ENCODE results near the gene USP9X. TPM values are rescaled to one million over a fixed set of nuclear protein-coding genes. Genes with fewer than 3 reads are reported as not detected.

USP9X gene
- total and polyA plus RNA-seq, 9 of the 15 experiments (the other 6 are each of a cell fraction or from before 2014, with no cell fraction given): 10.9 to 47.8 (median 29.5) TPM

DNA sequence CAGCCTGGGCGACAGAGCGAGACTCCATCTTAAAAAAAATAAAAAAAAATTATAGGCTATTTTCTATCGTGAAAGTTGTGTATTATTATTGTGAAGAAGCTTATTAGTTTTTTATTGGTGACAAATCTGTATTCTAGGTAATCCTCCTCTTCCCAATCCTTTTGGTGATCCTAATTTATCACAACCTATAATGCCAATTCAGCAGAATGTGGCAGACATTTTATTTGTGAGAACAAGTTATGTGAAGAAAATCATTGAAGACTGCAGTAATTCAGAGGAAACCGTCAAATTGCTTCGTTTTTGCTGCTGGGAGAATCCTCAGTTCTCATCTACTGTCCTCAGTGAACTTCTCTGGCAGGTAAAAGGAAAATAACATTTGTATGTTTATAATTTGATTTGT, 139.4 kb downstream of the USP9X start:
- no peak overlapping the region for H2AFZ ChIP-seq (ENCODE audit: low read depth, low read length)
- H3K4me2 ChIP-seq (ENCODE audit: insufficient read depth, low read length): no peak overlapping the region
- no TSS peak for BruUV-seq (replicated peaks)
- H3K9ac ChIP-seq (ENCODE audit: insufficient read depth in 1 of 2, low read depth in 2 of 2, low read length in 2 of 2): no peak overlapping the region
- intact Hi-C loops (cut with micrococcal nuclease): no loop called here
- H3K27me3 ChIP-seq (ENCODE audit: control insufficient read depth in 2 of 2, insufficient read depth in 2 of 2, low read length in 2 of 2): no peaks in the 10 kb centered on the region
- WGBS (ENCODE audit: insufficient coverage, low coverage, missing lambda C conversion rate): 100% methylated on average over 2 of the region's 5 CpGs
- DNase-seq (ENCODE audit: extremely low read depth in 1 of 4, low spot score in 3 of 4) (no peak), ATAC-seq (no peak), FAIRE-seq (no peak)
- H3K27ac ChIP-seq (ENCODE audit: extremely low read depth, low read depth, low read length): no peak overlapping the region
- H3K9me3 ChIP-seq (replicated peaks; ENCODE audit: control insufficient read depth, insufficient read depth, low read depth, low read length): no peaks in the 10 kb centered on the region
- H3K79me2 ChIP-seq (ENCODE audit: control insufficient read depth, insufficient read depth, low read length): no peaks in the 10 kb centered on the region
- H4K20me1 ChIP-seq (replicated peaks; ENCODE audit: control insufficient read depth, insufficient read depth, low read length): no peaks in the 10 kb centered on the region
- POLR2A ChIA-PET: no interaction called here
- CTCF ChIA-PET (ENCODE audit: low intra/inter-chr PET ratio): no interaction called here
- TF ChIP-seq MAFF (IDR thresholded peaks at IDR 0.05; ENCODE audit: low read length): peak; percentile 68
- TF ChIP-seq TSC22D4 (tag; IDR thresholded peaks at IDR 0.05): no peak
- TF ChIP-seq MAFK (IDR thresholded peaks at IDR 0.05; ENCODE audit: low read length): peak; percentile 63
- TF ChIP-seq CBX8 (IDR thresholded peaks at IDR 0.05; ENCODE audit: borderline replicate concordance, extremely low read depth, low read depth, low read length, poor library complexity, severe bottlenecking): no peak
- no peak for TF ChIP-seq SAP30 (IDR thresholded peaks at IDR 0.05; ENCODE audit: borderline replicate concordance, insufficient read depth, low read depth, low read length, poor library complexity, severe bottlenecking)
- TF ChIP-seq HCFC1 (IDR thresholded peaks at IDR 0.05; ENCODE audit: low read depth, low read length): no peak
- TF ChIP-seq ZNF316 (IDR thresholded peaks at IDR 0.05): peak; percentile 68
- TF ChIP-seq MAFG (tag; conservative IDR thresholded peaks at IDR 0.05): peak; percentile 34; the same call in 1 of the 2 replicates
- no peak for TF ChIP-seq CREB1 (IDR thresholded peaks at IDR 0.05)
- no peak for TF ChIP-seq CREB1 (CRISPR knock-in tag; IDR thresholded peaks at IDR 0.05)
- no peak for TF ChIP-seq KDM1A (IDR thresholded peaks at IDR 0.05)
- no peak for TF ChIP-seq ZNF76 (CRISPR knock-in tag; IDR thresholded peaks at IDR 0.05; ENCODE audit: borderline replicate concordance)
- peak; percentile 58; the same call in 1 of the 2 replicates for TF ChIP-seq C11orf30 (IDR thresholded peaks at IDR 0.05; ENCODE audit: low read depth)
- H3K36me3 ChIP-seq (ENCODE audit: control insufficient read depth, insufficient read depth, low read length): peaks cover 67% of the 10 kb centered on the region
- H3K4me3 ChIP-seq: no peak overlapping the region
- no peaks in the 10 kb centered on the region for H3K9me1 ChIP-seq (ENCODE audit: control insufficient read depth, insufficient read depth, low read length)
- in situ Hi-C loops (cut with MboI): no loop called here
- no peaks in the 10 kb centered on the region for H3K4me1 ChIP-seq (replicated peaks in 1 of 2; ENCODE audit: control insufficient read depth in 2 of 2, insufficient read depth in 2 of 2, low read length in 2 of 2)
